Neural cell (in vitro differentiated cells): ENCODE measurements around the gene BABAM2. TPM values are rescaled to one million over a fixed set of nuclear protein-coding genes. Genes with fewer than 3 reads are reported as not detected.

Experiments used
- H2AFZ ChIP-seq: fragments of 200-600, 300-800 bp; sonication (generic), shearing (Covaris generic); 2 replicates; pipeline ENCODE4 v1.6.0; 2014; ENCODE audit warnings: low read depth, mild to moderate bottlenecking, antibody characterized with exemption, low read length, moderate library complexity
- H3F3A ChIP-seq: fragments of 200-600 bp; shearing (Covaris generic); 2 replicates; pipeline ENCODE4 v1.6.1; 2016; ENCODE audit warnings: mild to moderate bottlenecking, moderate library complexity, mixed read lengths, antibody characterized with exemption, low read length; ENCODE audit not compliant: insufficient read depth, poor library complexity, severe bottlenecking
- H3K27ac ChIP-seq: fragments of 200-600, 300-800 bp; sonication (generic), shearing (Covaris generic); 2 replicates; pipeline ENCODE4 v1.5.1; 2014; ENCODE audit warnings: mild to moderate bottlenecking, low read length, moderate library complexity
- H3K27me3 ChIP-seq: fragments of 300-800, 200-600 bp; sonication (generic), shearing (Covaris generic); 2 replicates; pipeline ENCODE4 v1.6.0; 2014; ENCODE audit warnings: mild to moderate bottlenecking, low read depth, low read length, moderate library complexity; ENCODE audit not compliant: insufficient read depth
- H3K36me3 ChIP-seq: fragments of 300-800, 200-600 bp; sonication (generic), shearing (Covaris generic); 2 replicates; pipeline ENCODE4 v1.5.1; 2014; ENCODE audit warnings: mild to moderate bottlenecking, antibody characterized with exemption, low read length, moderate library complexity; ENCODE audit not compliant: insufficient read depth
- H3K4me2 ChIP-seq: fragments of 300-800, 200-600 bp; sonication (generic), shearing (Covaris generic); 2 replicates; pipeline ENCODE4 v1.6.0; 2014; ENCODE audit warnings: mild to moderate bottlenecking, low read length
- H3K4me3 ChIP-seq: fragments of 300-800, 200-600 bp; sonication (generic), shearing (Covaris generic); 2 replicates; pipeline ENCODE4 v1.5.1; 2014; ENCODE audit warnings: mild to moderate bottlenecking, low read length, moderate library complexity
- H3K79me2 ChIP-seq: fragments of 200-600 bp; shearing (Covaris generic); replicated peaks from 2 replicates; pipeline ENCODE4 v1.6.0; 2014; ENCODE audit warnings: mild to moderate bottlenecking, low read length, moderate library complexity; ENCODE audit not compliant: insufficient read depth
- H3K9ac ChIP-seq: fragments of 300-800, 200-600 bp; sonication (generic), shearing (Covaris generic); 2 replicates; pipeline ENCODE4 v1.6.1; 2016; ENCODE audit warnings: mild to moderate bottlenecking, low read length, mixed read lengths
- H3K9me2 ChIP-seq: fragments of 200-600 bp; shearing (Covaris generic); 2 replicates; pipeline ENCODE4 v1.6.1; 2016; ENCODE audit warnings: mild to moderate bottlenecking, low read length, mixed read lengths; ENCODE audit not compliant: insufficient read depth
- H3K9me3 ChIP-seq: fragments of 200-600, 300-800 bp; sonication (generic), shearing (Covaris generic); 2 replicates; pipeline ENCODE4 v1.6.1; 2016; ENCODE audit warnings: mild to moderate bottlenecking, mixed run types, low read length, moderate library complexity, mixed read lengths
- H4K20me1 ChIP-seq: fragments of 200-600 bp; shearing (Covaris generic); 2 replicates; pipeline ENCODE4 v1.6.1; 2016; ENCODE audit warnings: mild to moderate bottlenecking, mixed run types; ENCODE audit not compliant: insufficient read depth
- EP300 ChIP-seq: fragments of 450-650 bp; conservative IDR thresholded peaks from 2 replicates; pipeline ENCODE4 v1.6.1; 2014; ENCODE audit warnings: antibody characterized with exemption, mild to moderate bottlenecking, moderate library complexity; ENCODE audit not compliant: poor library complexity, severe bottlenecking
- EZH2 ChIP-seq: fragments of 200-600, 300-800 bp; shearing (Covaris generic), sonication (generic); IDR thresholded peaks from 2 replicates; pipeline ENCODE4 v1.6.1; 2014; ENCODE audit warnings: antibody characterized with exemption, low read length, borderline replicate concordance, mild to moderate bottlenecking; ENCODE audit not compliant: insufficient read depth, poor library complexity, severe bottlenecking
- MXI1 ChIP-seq: fragments of 450-650 bp; conservative IDR thresholded peaks from 2 replicates; pipeline ENCODE4 v1.6.1; 2014; ENCODE audit warnings: antibody characterized with exemption, mild to moderate bottlenecking; ENCODE audit not compliant: poor library complexity, severe bottlenecking
- POLR2AphosphoS5 ChIP-seq: IDR thresholded peaks from 2 replicates; pipeline ENCODE4 v1.6.1; 2012
- RAD21 ChIP-seq: fragments of 450-650 bp; conservative IDR thresholded peaks from 2 replicates; pipeline ENCODE4 v1.6.1; 2014; ENCODE audit warnings: antibody characterized with exemption, mild to moderate bottlenecking, moderate library complexity
- SMC3 ChIP-seq: fragments of 450-650 bp; conservative IDR thresholded peaks from 2 replicates; pipeline ENCODE4 v1.6.1; 2014; ENCODE audit warnings: antibody characterized with exemption, mild to moderate bottlenecking, moderate library complexity; ENCODE audit not compliant: poor library complexity
- TAF1 ChIP-seq: IDR thresholded peaks from 2 replicates; pipeline ENCODE4 v1.6.1; 2012; ENCODE audit warnings: low read depth
- polyA plus RNA-seq: library from polyadenylated mRNA; depleted of rRNA; stranded (reverse); fragments of >200 nt; gene quantifications from 2 replicates; pipeline ENCODE4 v1.2.3, GENCODE V29; 2014
- TF ChIP-seq, protein P1 (sequence below): IDR thresholded peaks from 2 replicates; pipeline ENCODE4 v1.6.1; 2012; ENCODE audit warnings: borderline replicate concordance
- TF ChIP-seq, protein P2 (sequence below): fragments of 450-650 bp; IDR thresholded peaks from 2 replicates; pipeline ENCODE4 v1.5.1; 2014; ENCODE audit warnings: antibody characterized with exemption, mild to moderate bottlenecking, moderate library complexity; ENCODE audit not compliant: poor library complexity, severe bottlenecking

Gene BABAM2
- polyA plus RNA-seq, 1 donor from 2014 or later = 15.3 TPM

DNA sequence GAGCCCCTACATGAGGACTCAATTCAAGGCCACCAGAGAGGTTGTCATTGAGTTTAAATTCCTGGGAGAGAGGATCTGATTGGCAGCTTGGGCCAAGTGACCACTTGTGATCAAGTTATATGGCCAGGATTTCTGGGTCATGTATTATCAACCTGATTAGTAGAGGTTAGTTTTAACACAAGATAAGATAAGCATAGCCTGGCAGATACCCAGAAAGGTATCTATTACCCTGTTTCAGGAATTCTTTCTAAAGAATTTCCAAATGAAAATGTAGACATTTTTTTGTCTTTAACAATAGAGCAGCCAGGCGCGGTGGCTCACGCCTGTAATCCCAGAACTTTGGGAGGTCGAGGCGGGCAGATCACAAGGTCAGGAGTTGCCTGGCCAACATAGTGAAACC, 50.5 kb downstream of the BABAM2 start:
- no peaks in the 10 kb centered on the region for H3K36me3 ChIP-seq
- H3K4me2 ChIP-seq = no peak overlapping the region
- H3K79me2 ChIP-seq = no peaks in the 10 kb centered on the region
- H3K9me3 ChIP-seq = no peaks in the 10 kb centered on the region
- H3K27me3 ChIP-seq = no peaks in the 10 kb centered on the region
- H3K4me3 ChIP-seq = no peak overlapping the region
- TF ChIP-seq, protein P1, sequence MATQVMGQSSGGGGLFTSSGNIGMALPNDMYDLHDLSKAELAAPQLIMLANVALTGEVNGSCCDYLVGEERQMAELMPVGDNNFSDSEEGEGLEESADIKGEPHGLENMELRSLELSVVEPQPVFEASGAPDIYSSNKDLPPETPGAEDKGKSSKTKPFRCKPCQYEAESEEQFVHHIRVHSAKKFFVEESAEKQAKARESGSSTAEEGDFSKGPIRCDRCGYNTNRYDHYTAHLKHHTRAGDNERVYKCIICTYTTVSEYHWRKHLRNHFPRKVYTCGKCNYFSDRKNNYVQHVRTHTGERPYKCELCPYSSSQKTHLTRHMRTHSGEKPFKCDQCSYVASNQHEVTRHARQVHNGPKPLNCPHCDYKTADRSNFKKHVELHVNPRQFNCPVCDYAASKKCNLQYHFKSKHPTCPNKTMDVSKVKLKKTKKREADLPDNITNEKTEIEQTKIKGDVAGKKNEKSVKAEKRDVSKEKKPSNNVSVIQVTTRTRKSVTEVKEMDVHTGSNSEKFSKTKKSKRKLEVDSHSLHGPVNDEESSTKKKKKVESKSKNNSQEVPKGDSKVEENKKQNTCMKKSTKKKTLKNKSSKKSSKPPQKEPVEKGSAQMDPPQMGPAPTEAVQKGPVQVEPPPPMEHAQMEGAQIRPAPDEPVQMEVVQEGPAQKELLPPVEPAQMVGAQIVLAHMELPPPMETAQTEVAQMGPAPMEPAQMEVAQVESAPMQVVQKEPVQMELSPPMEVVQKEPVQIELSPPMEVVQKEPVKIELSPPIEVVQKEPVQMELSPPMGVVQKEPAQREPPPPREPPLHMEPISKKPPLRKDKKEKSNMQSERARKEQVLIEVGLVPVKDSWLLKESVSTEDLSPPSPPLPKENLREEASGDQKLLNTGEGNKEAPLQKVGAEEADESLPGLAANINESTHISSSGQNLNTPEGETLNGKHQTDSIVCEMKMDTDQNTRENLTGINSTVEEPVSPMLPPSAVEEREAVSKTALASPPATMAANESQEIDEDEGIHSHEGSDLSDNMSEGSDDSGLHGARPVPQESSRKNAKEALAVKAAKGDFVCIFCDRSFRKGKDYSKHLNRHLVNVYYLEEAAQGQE = no peak
- TF ChIP-seq POLR2AphosphoS5 (no peak), SMC3 (no peak), RAD21 (no peak), EZH2 (no peak)
- TF ChIP-seq, protein P2, sequence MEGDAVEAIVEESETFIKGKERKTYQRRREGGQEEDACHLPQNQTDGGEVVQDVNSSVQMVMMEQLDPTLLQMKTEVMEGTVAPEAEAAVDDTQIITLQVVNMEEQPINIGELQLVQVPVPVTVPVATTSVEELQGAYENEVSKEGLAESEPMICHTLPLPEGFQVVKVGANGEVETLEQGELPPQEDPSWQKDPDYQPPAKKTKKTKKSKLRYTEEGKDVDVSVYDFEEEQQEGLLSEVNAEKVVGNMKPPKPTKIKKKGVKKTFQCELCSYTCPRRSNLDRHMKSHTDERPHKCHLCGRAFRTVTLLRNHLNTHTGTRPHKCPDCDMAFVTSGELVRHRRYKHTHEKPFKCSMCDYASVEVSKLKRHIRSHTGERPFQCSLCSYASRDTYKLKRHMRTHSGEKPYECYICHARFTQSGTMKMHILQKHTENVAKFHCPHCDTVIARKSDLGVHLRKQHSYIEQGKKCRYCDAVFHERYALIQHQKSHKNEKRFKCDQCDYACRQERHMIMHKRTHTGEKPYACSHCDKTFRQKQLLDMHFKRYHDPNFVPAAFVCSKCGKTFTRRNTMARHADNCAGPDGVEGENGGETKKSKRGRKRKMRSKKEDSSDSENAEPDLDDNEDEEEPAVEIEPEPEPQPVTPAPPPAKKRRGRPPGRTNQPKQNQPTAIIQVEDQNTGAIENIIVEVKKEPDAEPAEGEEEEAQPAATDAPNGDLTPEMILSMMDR = no peak
- H4K20me1 ChIP-seq = no peaks in the 10 kb centered on the region
- no peak overlapping the region for H2AFZ ChIP-seq
- H3F3A ChIP-seq = no peaks in the 10 kb centered on the region
- H3K9me2 ChIP-seq = no peaks in the 10 kb centered on the region
- no peak overlapping the region for H3K27ac ChIP-seq
- no peak overlapping the region for H3K9ac ChIP-seq

DNA sequence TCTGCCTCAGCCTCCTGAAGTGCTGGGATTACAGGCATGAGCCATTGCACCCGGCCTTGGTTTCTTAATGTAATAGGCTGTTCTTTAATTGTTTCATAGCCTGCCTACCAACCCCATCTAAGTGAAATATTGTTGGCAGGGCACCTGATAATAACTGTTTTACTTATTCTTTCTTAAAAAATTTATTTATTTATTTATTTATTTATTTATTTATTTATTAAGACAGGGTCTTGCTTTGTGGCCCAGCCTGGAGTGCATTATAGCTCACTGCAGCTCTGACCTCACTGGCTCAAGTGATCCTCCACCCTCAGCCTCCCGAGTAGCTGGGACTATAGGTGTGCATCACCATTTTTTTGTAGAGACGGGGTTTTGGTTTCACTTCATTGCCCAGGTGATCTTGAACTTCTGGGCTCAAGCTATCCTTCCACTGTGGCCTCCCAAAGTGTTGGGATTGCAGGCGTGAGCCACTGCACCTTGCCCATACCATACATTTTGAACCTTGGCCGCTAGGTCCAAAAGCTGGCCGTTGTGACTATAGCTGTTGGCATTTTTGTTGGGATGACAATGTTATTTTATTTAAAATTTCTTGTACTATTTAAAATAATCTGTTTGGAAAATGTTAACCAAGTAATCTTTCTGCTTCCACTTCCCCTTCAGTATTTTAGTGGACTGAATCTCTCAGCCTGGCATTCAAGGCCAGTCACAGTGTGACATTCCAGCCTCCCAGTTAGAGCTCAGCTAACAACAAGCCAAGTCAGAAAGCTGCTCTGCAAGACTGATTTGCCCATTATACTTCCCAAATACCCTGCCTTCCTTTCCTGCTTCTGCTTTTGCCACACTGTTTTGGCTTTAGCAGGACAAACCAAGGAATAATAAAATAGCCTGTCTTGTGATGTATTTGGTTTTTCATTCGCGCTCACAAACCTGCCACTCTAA, 52.4 kb downstream of the BABAM2 start:
- H3K9me3 ChIP-seq = no peaks in the 10 kb centered on the region
- no peak overlapping the region for H3K9ac ChIP-seq
- H3K9me2 ChIP-seq = no peaks in the 10 kb centered on the region
- H3K36me3 ChIP-seq = no peaks in the 10 kb centered on the region
- H2AFZ ChIP-seq = no peak overlapping the region
- no peaks in the 10 kb centered on the region for H4K20me1 ChIP-seq
- H3K79me2 ChIP-seq = no peaks in the 10 kb centered on the region
- no peak overlapping the region for H3K27ac ChIP-seq
- H3F3A ChIP-seq = no peaks in the 10 kb centered on the region
- H3K4me3 ChIP-seq = no peak overlapping the region
- H3K27me3 ChIP-seq = no peaks in the 10 kb centered on the region
- TF ChIP-seq, protein P1 = no peak
- TF ChIP-seq EZH2 = no peak
- TF ChIP-seq, protein P2 = no peak
- TF ChIP-seq RAD21 = no peak
- TF ChIP-seq MXI1 = no peak
- TF ChIP-seq POLR2AphosphoS5 = no peak
- TF ChIP-seq SMC3 = no peak
- TF ChIP-seq TAF1 = no peak
- no peak for TF ChIP-seq EP300
- no peak overlapping the region for H3K4me2 ChIP-seq
